Posterior vena cava (tissue), 2 donors: ENCODE measurements around the gene ZNF81. TPM values are rescaled to one million over a fixed set of nuclear protein-coding genes. Genes with fewer than 3 reads are reported as not detected.
"Not testable (repeated sequence)": the region's sequence is repeated elsewhere in the genome, so short reads cannot be mapped to it uniquely, and the experiment has no call there.

Source experiments
- DNase-seq: peaks from one replicate; pipeline ENCODE4 v3.0.0-alpha.2; 2020; ENCODE audit warnings: low spot score
- intact Hi-C, 2 donors: fragments of 100-400 bp; cut with DNase I; formaldehyde crosslinking; loops; one replicate each; pipeline versions ENCODE4 v1.14.1 to v1.14.2; 2022 to 2023
- total RNA-seq, 2 donors: library from RNA; stranded (reverse); fragmentation: NEBNext Ultra II Directional; extraction: Animal tissue kit (Norgen Biotek cat#: 25700); gene quantifications; one replicate each; pipeline ENCODE4 v1.2.1, GENCODE V29; 2021
- donor health status: DM: yes; HTN: yes; CAD: no.
- donor health status: DM: yes; HTN: yes; CAD: no.

ZNF81 gene
- total RNA-seq, 2 donors from 2014 or later, result 11.2 to 12.3 TPM

GRCh38 chrX:47900833-47901232 is 64.1 kb downstream of the ZNF81 start:
- intact Hi-C loops, result no loop called here

GRCh38 chrX:47902161-47902560 is 65.5 kb downstream of the ZNF81 start:
- intact Hi-C loops, result no loop called here
- no peak for DNase-seq

More at GRCh38 chrX:47900833-47901232, 64.1 kb downstream of the ZNF81 start:
- no peak for DNase-seq

GRCh38 chrX:47915886-47916493 is 79.3 kb downstream of the ZNF81 start:
- DNase-seq, result no peak
- intact Hi-C loops, result no loop called here

- no peak for DNase-seq
- intact Hi-C loops, result no loop called here
Measured at GRCh38 chrX:47918274-47918673, 81.6 kb downstream of the ZNF81 start.

- no peak for DNase-seq
- intact Hi-C loops, result no loop called here
Measured at GRCh38 chrX:47927212-47927611, 90.5 kb downstream of the ZNF81 start.

GRCh38 chrX:47931970-47932369 is 95.3 kb downstream of the ZNF81 start:
- intact Hi-C loops, DNase-seq: not testable (repeated sequence)

GRCh38 chrX:47933946-47934345 is 97.2 kb downstream of the ZNF81 start:
- intact Hi-C loops, result no loop called here
- DNase-seq, result no peak

- no peak for DNase-seq
- intact Hi-C loops, result no loop called here
Measured at GRCh38 chrX:47936224-47936939, 99.7 kb downstream of the ZNF81 start.

- intact Hi-C loops, result no loop called here
- DNase-seq, result no peak
Measured at GRCh38 chrX:47936940-47937317, 100.2 kb downstream of the ZNF81 start.

GRCh38 chrX:47940448-47940847 is 103.7 kb downstream of the ZNF81 start:
- DNase-seq, result no peak
- intact Hi-C loops, result loop anchor here in 1 of 2 donors (1.0 kb wide), 1 partner anchor 19 kb away; no protein-coding TSS in a partner anchor

- intact Hi-C loops, result no loop called here
- DNase-seq, result no peak
Measured at GRCh38 chrX:47941423-47941822, 104.7 kb downstream of the ZNF81 start.

- not testable (repeated sequence) for DNase-seq
- intact Hi-C loops, result loop anchor here in 1 of 2 donors (5.0 kb wide), 1 partner anchor 562 kb away; no protein-coding TSS in a partner anchor
Measured at GRCh38 chrX:47955295-47955694, 118.6 kb downstream of the ZNF81 start.

- no peak for DNase-seq
- intact Hi-C loops, result loop anchor here in 1 of 2 donors (5.0 kb wide), 1 partner anchor 561 kb away; no protein-coding TSS in a partner anchor
Measured at GRCh38 chrX:47956016-47956415, 119.3 kb downstream of the ZNF81 start.

- intact Hi-C loops, result loop anchor here in 1 of 2 donors (5.0 kb wide), 1 partner anchor 559 kb away; no protein-coding TSS in a partner anchor
- DNase-seq, result not testable (repeated sequence)
Measured at GRCh38 chrX:47958206-47958605, 121.5 kb downstream of the ZNF81 start.

GRCh38 chrX:47958761-47959342 is 122.2 kb downstream of the ZNF81 start:
- no peak for DNase-seq
- intact Hi-C loops, result loop anchor here in 1 of 2 donors (1.0 to 5.0 kb wide), 2 partner anchors 19 to 558 kb away; no protein-coding TSS in a partner anchor

GRCh38 chrX:47960406-47960805 is 123.7 kb downstream of the ZNF81 start:
- intact Hi-C loops, result no loop called here
- DNase-seq, result no peak

GRCh38 chrX:47961830-47962229 is 125.1 kb downstream of the ZNF81 start:
- DNase-seq, intact Hi-C loops: not testable (repeated sequence)

GRCh38 chrX:47965526-47965925 is 128.8 kb downstream of the ZNF81 start:
- intact Hi-C loops, result loop anchor here in 1 of 2 donors (5.0 kb wide), 1 partner anchor 877 kb away; no protein-coding TSS in a partner anchor

More at GRCh38 chrX:47965526-47965925, 128.8 kb downstream of the ZNF81 start:
- not testable (repeated sequence) for DNase-seq
